Duodenal mucosa (tissue), 2 donors: ENCODE data around the gene IL3.

Experiments
- H3K27ac ChIP-seq: one replicate; pipeline ENCODE4 v1.7.0; 2013; ENCODE audit warnings: low read depth, low read length
- H3K27me3 ChIP-seq, 2 donors: one replicate each; pipeline ENCODE4 v1.7.0; 2013; ENCODE audit warnings: low read length in 2 of 2, control low read depth in 1 of 2; ENCODE audit not compliant: insufficient read depth in 2 of 2, control insufficient read depth in 1 of 2
- H3K36me3 ChIP-seq, 2 donors: one replicate each; pipeline ENCODE4 v1.7.0; 2013; ENCODE audit warnings: low read length in 2 of 2, control low read depth in 1 of 2; ENCODE audit not compliant: insufficient read depth in 2 of 2, control insufficient read depth in 1 of 2
- H3K4me1 ChIP-seq, 2 donors: one replicate each; pipeline ENCODE4 v1.7.0; 2013; ENCODE audit warnings: low read length in 2 of 2, control low read depth in 1 of 2; ENCODE audit not compliant: insufficient read depth in 2 of 2, control insufficient read depth in 1 of 2
- H3K4me3 ChIP-seq, 2 donors: one replicate each; pipeline ENCODE4 v1.7.0; 2013; ENCODE audit warnings: low read length in 2 of 2, low read depth in 1 of 2
- H3K9ac ChIP-seq, 2 donors: one replicate each; pipeline ENCODE4 v1.7.0; 2013; ENCODE audit warnings: low read length in 2 of 2, low read depth in 1 of 2
- H3K9me3 ChIP-seq, 2 donors: one replicate each; pipeline ENCODE4 v1.7.0; 2013; ENCODE audit warnings: low read length in 2 of 2, control low read depth in 1 of 2; ENCODE audit not compliant: control insufficient read depth in 1 of 2

The IL3 gene

DNA sequence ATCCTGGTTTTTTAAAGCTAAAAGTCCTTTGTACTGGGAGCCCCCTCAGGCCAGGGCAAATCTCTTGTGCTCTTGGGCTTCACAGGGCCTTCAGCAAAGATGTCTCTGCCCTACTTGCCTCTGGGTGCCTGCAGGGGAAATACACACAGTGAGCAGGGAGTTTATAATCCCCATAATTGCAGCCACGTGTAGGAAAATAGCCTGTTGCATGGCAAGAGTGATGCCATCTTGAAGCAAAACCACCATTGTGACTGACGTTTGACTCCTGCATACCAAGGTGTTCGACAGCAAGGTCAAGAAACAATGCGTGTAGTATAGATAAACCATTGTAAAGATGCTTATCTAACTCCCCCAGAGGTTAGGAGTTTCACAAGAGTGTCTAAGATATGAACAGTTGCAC is 11.4 kb upstream of the IL3 start:
- Histone ChIP-seq H3K9me3 (no peaks in the 10 kb centered on the region), H3K36me3 (no peaks in the 10 kb centered on the region), H3K27me3 (no peaks in the 10 kb centered on the region), H3K4me1 (no peaks in the 10 kb centered on the region), H3K9ac (no peak overlapping the region), H3K27ac (no peak overlapping the region), H3K4me3 (no peak overlapping the region)

DNA sequence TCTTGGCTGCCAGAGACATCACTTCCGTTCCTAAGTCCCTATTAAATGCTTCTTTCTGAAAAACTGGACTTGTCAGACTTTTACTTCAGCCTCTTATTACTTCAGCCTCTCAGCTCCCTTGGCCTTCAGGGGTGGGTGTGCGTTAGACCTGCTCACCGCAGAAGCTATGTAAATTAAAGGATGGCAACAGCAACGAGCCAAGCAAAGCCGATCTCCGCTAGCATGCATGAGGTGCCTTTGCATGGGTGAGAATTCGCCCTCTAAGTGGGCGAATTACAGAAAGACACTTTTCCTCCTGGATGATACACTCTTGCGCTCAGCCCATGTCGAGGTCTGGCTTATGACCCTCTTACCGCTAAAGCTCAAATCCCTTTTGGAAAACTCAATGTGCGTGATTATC is 10.9 kb upstream of the IL3 start:
- Histone ChIP-seq H3K27me3 (no peaks in the 10 kb centered on the region), H3K4me3 (no peak overlapping the region), H3K9ac (no peak overlapping the region), H3K4me1 (no peaks in the 10 kb centered on the region), H3K27ac (no peak overlapping the region), H3K9me3 (no peaks in the 10 kb centered on the region), H3K36me3 (no peaks in the 10 kb centered on the region)

DNA sequence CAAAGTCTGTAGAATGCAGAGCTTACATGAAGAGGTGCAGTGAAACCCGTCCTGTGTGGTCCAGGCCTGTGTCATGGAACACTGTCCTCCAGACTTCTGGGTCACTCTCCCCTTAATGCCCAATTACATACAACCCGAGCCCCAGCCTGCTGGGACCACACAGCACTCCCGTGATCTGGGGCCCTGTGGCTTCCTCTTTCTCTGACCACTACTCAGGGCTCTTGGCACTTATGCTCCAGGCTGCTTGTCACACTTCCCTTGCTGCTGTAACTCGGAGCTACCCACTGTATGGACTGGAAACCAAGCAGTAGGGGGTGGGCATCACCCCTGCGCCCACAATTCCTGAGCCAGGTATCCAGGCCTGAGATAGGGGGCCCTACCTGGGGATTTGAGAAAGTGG is 10.3 kb upstream of the IL3 start:
- Histone ChIP-seq H3K4me3 (no peak overlapping the region), H3K27me3 (no peaks in the 10 kb centered on the region), H3K36me3 (no peaks in the 10 kb centered on the region), H3K4me1 (no peaks in the 10 kb centered on the region), H3K9me3 (no peaks in the 10 kb centered on the region), H3K27ac (no peak overlapping the region), H3K9ac (no peak overlapping the region)

DNA sequence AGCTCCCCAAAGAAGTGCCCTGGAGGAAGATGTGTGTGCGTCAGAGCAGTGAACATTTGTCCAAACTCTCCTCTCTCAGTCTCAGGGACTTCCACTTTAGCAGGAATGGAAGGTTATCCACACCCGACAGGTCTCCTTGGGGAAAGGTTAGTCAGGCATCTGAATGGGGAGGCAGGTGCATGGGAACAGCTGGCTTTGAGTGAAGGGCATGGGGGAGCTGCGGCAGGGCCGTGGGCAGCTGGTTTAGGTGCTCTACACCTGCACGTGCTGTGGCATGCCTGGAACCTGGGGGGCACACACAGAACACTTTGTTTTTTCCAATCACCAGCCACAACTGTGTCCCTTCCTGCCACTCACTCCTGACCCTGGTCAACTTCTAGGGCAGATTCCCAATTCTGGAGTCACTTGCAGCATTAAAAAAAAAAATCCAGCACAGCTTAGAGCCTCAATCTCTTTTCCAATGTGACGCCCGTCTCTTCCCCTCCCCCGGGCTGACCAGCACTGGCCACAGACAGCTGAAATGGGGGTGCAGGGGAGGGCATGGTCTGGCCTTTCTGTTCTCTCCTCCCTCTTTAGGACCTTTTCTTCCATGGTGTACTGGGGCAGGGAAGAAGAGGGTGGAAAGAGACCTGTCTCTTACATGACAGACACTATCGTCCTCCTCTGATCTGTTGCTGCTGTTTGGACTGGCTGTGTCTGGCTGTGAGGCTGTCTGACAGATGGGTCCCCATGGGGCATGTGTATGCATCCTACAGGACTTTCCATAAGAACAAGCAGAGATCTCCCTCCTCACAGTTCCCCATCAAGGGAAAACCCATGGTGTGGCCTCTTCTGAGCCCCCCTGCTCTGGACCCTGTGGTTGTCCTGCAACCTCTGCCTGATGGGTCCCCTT is 9.5 kb upstream of the IL3 start:
- Histone ChIP-seq H3K9ac (no peak overlapping the region), H3K9me3 (no peaks in the 10 kb centered on the region), H3K4me1 (no peaks in the 10 kb centered on the region), H3K36me3 (no peaks in the 10 kb centered on the region), H3K4me3 (no peak overlapping the region), H3K27me3 (no peaks in the 10 kb centered on the region), H3K27ac (no peak overlapping the region)

DNA sequence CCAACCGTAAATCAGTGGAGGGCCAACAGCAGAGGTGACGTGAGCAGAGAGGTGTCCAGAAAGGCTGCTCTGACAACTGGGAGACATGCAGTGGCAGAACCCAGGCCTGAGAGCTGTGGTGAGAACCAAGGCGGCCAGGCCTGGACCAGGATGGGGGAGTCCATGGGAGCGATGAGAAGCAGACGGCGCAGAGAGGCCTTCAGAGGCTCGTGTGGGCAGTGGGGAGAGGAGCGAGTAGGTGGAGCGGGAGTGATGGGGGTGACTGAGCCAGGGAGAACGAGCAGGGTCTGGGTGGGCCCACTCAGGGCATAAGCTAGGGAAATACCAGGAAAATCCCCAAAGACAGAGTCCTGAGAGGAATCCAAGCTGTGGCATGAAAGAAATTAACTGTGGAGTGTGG is 7.9 kb upstream of the IL3 start:
- no peaks in the 10 kb centered on the region for H3K9me3 ChIP-seq
- H3K4me3 ChIP-seq = no peak overlapping the region
- no peaks in the 10 kb centered on the region for H3K27me3 ChIP-seq
- H3K36me3 ChIP-seq = no peaks in the 10 kb centered on the region
- H3K4me1 ChIP-seq = no peaks in the 10 kb centered on the region
- no peak overlapping the region for H3K9ac ChIP-seq
- H3K27ac ChIP-seq = no peak overlapping the region

DNA sequence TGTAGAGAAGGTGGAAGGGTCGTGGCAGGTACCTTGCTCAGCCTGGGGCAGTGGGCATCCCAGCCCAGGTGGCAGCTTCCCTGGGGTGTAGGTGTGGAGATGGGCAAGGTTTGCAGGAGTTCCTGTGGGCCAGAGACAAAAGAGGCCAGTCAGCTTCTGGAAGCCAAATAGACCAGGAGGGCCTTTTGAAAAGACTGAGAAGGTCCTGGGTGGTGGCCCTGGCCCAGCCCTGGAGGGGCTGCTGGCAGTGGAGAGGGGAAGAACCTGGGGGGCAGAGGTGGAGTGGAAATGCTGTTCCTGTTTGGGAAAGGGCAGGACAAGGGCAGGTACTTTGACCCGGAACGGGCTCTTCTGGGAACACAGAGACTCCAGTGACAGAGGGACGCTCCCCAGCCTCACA is 7.0 kb upstream of the IL3 start:
- Histone ChIP-seq H3K36me3 (no peaks in the 10 kb centered on the region), H3K9ac (no peak overlapping the region), H3K9me3 (no peaks in the 10 kb centered on the region), H3K4me1 (no peaks in the 10 kb centered on the region), H3K4me3 (no peak overlapping the region), H3K27me3 (no peaks in the 10 kb centered on the region), H3K27ac (no peak overlapping the region)

DNA sequence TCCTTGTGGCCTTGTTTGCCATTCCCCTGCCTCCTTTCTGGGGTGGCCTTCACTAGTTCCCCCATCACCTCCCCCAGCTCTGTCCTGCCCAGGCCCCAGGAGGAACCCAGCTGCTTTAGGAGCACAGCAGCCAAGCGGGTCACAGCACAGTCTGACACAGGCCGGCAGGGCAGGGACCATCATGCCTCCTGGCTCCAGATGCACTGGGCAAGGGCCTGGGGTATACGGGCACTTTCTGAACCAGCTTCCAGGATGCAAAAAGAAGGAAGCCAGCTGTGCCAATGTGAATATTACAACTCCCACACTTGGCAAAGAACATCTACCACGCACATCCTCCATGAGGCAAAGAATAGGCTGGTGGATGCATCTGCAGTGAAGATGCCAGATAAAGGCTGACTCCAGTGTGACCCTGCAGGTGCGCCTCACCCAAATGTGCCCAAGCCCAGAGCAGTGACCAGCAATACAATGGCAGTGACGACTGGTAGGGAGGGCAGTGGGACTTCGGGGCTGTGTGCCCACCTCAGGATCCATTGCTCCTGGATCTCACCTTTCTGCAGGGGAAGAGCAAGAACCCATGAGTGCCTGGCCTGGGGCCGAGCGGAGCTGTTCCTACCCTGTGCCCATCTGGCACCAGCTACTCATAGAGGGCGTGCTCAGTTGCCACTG is 6.3 kb upstream of the IL3 start:
- no peaks in the 10 kb centered on the region for H3K9me3 ChIP-seq
- no peak overlapping the region for H3K4me3 ChIP-seq
- H3K27ac ChIP-seq = no peak overlapping the region

DNA sequence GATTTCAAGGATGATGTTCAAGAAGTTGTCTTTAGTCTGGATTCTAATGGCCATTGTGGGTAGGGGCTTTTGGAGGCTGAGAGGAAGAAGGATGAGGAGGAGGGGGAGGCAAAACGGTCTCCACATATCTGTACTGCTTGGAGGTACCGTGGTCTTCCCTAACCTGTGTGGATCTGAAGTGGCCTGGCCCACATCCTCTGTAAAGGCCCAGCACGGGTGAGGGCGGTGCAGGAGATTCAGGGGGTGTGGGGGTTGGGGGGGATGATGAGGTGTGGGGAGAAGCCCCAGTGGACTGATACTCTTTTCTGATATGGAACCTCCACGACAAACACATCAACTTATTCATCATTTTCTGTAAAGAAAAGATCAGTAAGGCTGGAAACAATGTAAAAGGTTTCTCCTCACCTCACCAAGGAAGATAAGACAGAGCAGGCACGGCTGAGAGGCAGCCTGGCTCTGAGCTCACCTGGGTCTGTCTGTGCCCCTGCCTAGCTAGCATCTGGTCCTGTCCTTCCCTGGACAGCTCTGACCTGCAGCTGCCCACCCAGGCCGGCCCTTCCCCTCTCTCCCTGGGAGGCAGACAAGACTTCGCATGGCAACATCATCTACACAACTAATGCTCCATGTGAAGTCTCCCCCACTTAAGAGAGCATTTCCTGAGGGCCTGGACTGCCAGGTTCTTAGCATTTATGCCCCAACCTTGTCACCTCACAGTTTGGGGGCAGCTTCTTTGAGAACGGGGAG is 5.6 kb upstream of the IL3 start:
- no peaks in the 10 kb centered on the region for H3K4me1 ChIP-seq
- H3K9me3 ChIP-seq = no peaks in the 10 kb centered on the region
- H3K9ac ChIP-seq = no peak overlapping the region
- H3K36me3 ChIP-seq = no peaks in the 10 kb centered on the region
- H3K4me3 ChIP-seq = no peak overlapping the region
- no peak overlapping the region for H3K27ac ChIP-seq
- H3K27me3 ChIP-seq = no peaks in the 10 kb centered on the region

More for the DNA sequence above, 6.3 kb upstream of the IL3 start:
- H3K36me3 ChIP-seq = no peaks in the 10 kb centered on the region
- no peaks in the 10 kb centered on the region for H3K27me3 ChIP-seq
- no peaks in the 10 kb centered on the region for H3K4me1 ChIP-seq
- H3K9ac ChIP-seq = no peak overlapping the region

DNA sequence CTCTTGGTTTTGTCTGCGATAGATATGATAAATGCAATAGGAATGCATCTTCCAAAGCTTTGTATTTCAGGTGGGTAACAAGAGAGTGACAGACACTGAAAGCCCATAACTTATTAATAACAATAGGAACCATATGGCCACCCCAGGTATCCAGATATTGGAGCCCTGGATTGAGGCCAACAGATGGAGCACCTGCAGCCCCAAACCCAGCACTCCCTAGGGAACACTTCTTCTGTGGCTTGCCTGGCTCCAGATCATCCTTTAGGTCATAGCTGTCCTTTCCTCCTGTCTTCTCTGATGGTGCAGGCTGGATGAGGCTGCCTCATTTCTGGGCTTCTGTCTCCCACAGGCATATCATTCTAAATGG is 5.0 kb upstream of the IL3 start:
- Histone ChIP-seq H3K4me1 (no peaks in the 10 kb centered on the region), H3K27me3 (no peaks in the 10 kb centered on the region), H3K9me3 (no peaks in the 10 kb centered on the region), H3K27ac (no peak overlapping the region), H3K4me3 (no peak overlapping the region), H3K36me3 (no peaks in the 10 kb centered on the region), H3K9ac (no peak overlapping the region)
